HCT116 (cell line): Measurements from ENCODE around the gene TIMP1. TPM values are rescaled to one million over a fixed set of nuclear protein-coding genes. Genes with fewer than 3 reads are reported as not detected.

Experiments
- ATAC-seq: fragments of 200-7000 bp; cut with Tn5 transposase; 2 replicates; pipeline ENCODE4 v1.9.1; 2020; ENCODE audit warnings: mild to moderate bottlenecking, moderate library complexity
- BruUV-seq: library from RNA; stranded (reverse); fragments of 400-500 nt; replicated peaks from 2 replicates; lab custom pipeline; 2021; lab: Mats Ljungman, UMichigan
- CTCF ChIA-PET: fragments of 300-600 bp; sonication (Branson Sonifier 250); formaldehyde crosslinking; loops from one replicate; lab custom pipeline; 2021; ENCODE audit warnings: antibody characterized with exemption; lab: Charles Lee
- POLR2A ChIA-PET: fragments of 300-600, 350-600 bp; sonication (Branson Sonifier 250); formaldehyde crosslinking; loops from one replicate; lab custom pipeline; 2021; ENCODE audit warnings: antibody characterized with exemption; lab: Charles Lee
- RAD21 ChIA-PET, 2 experiments: fragments of 300-600 bp; sonication (Branson Sonifier 250); formaldehyde crosslinking; loops; one replicate each; lab custom pipeline; 2023; ENCODE audit warnings: low total read pairs in 2 of 2; ENCODE audit not compliant: uncharacterized antibody in 2 of 2, unreplicated experiment in 2 of 2, low non-redundant PET in 1 of 2; lab: Charles Lee
- DNase-seq: peaks from one replicate; pipeline ENCODE4 v3.0.0-alpha.2; 2010; ENCODE audit warnings: low read depth, low spot score
- H2AFZ ChIP-seq: fragments of 200-600 bp; shearing (Covaris generic), sonication (generic); 2 replicates; pipeline ENCODE4 v1.6.1; 2017; ENCODE audit warnings: low read depth, mixed run types, mixed read lengths, antibody characterized with exemption, low read length; ENCODE audit not compliant: poor library complexity, severe bottlenecking
- H3K27ac ChIP-seq: 2 replicates; pipeline ENCODE4 v1.5.1; 2012; ENCODE audit warnings: low read depth, low read length
- H3K27me3 ChIP-seq: fragments of 200-600 bp; sonication (generic); 2 replicates; pipeline ENCODE4 v1.6.1; 2016; ENCODE audit warnings: mixed run types, low read length, mixed read lengths; ENCODE audit not compliant: insufficient read depth
- H3K36me3 ChIP-seq, 2 experiments: fragments of 200-500 bp in 1 of 2; fragments of 200-600 bp in 1 of 2; sonication (Bioruptor generic) in 1 of 2; sonication (generic) in 1 of 2; 2 replicates each; pipeline versions ENCODE4 v1.5.1 to v1.6.1; 2014 to 2016; ENCODE audit warnings: low read length in 2 of 2, inconsistent platforms in 1 of 2, mixed read lengths in 1 of 2, mixed run types in 1 of 2; ENCODE audit not compliant: insufficient read depth in 2 of 2, control insufficient read depth in 1 of 2
- H3K4me1 ChIP-seq, 2 experiments: fragments of 200-600 bp in 1 of 2; sonication (generic) in 1 of 2; 2 replicates each; pipeline versions ENCODE4 v1.5.1 to v1.6.1; 2012 to 2017; ENCODE audit warnings: low read length in 2 of 2, inconsistent platforms in 1 of 2, mild to moderate bottlenecking in 1 of 2, mixed read lengths in 1 of 2, mixed run types in 1 of 2, moderate library complexity in 1 of 2; ENCODE audit not compliant: insufficient read depth in 2 of 2, control insufficient read depth in 1 of 2
- H3K4me2 ChIP-seq: fragments of 200-600 bp; sonication (generic); 2 replicates; pipeline ENCODE4 v1.6.1; 2017; ENCODE audit warnings: mixed run types, low read length, mixed read lengths
- H3K4me3 ChIP-seq, 2 experiments: fragments of 200-600 bp in 1 of 2; sonication (generic) in 1 of 2; replicated peaks in 1 of 2; 2 replicates each; pipeline ENCODE4 v1.5.1; 2011 to 2016; ENCODE audit warnings: low read length in 2 of 2, control low read depth in 1 of 2, low read depth in 1 of 2, mild to moderate bottlenecking in 1 of 2, mixed read lengths in 1 of 2, mixed run types in 1 of 2
- H3K79me2 ChIP-seq: fragments of 200-600 bp; sonication (generic); 2 replicates; pipeline ENCODE4 v1.6.1; 2017; ENCODE audit warnings: mild to moderate bottlenecking, mixed run types, low read length, moderate library complexity, mixed read lengths; ENCODE audit not compliant: insufficient read depth
- H3K9ac ChIP-seq: fragments of 200-600 bp; sonication (generic); 2 replicates; pipeline ENCODE4 v1.6.1; 2016; ENCODE audit warnings: low read length, mixed read lengths
- H3K9me2 ChIP-seq: fragments of 200-600 bp; sonication (generic), shearing (Covaris generic); 2 replicates; pipeline ENCODE4 v1.6.1; 2017; ENCODE audit warnings: mixed run types, mild to moderate bottlenecking, moderate library complexity; ENCODE audit not compliant: insufficient read depth
- H3K9me3 ChIP-seq, 2 experiments: fragments of 200-500 bp in 1 of 2; fragments of 200-600 bp in 1 of 2; sonication (Bioruptor generic) in 1 of 2; sonication (generic) in 1 of 2; 2 replicates each; pipeline ENCODE4 v1.6.1; 2014 to 2017; ENCODE audit warnings: low read length in 2 of 2, mixed read lengths in 2 of 2, inconsistent platforms in 1 of 2, low read depth in 1 of 2, mild to moderate bottlenecking in 1 of 2, mixed run types in 1 of 2, moderate library complexity in 1 of 2; ENCODE audit not compliant: control insufficient read depth in 1 of 2, insufficient read depth in 1 of 2
- H4K20me1 ChIP-seq: fragments of 200-600 bp; sonication (generic), shearing (Covaris generic); 2 replicates; pipeline ENCODE4 v1.6.1; 2017; ENCODE audit warnings: mixed run types, mild to moderate bottlenecking, moderate library complexity; ENCODE audit not compliant: insufficient read depth
- CBX3 ChIP-seq: IDR thresholded peaks from 2 replicates; pipeline ENCODE4 v1.6.1; 2012; ENCODE audit warnings: low read depth
- EGR1 ChIP-seq: IDR thresholded peaks from 2 replicates; pipeline ENCODE4 v1.6.1; 2012; ENCODE audit warnings: low read depth
- EZH2phosphoT487 ChIP-seq: fragments of 200-600 bp; IDR thresholded peaks from 2 replicates; pipeline ENCODE4 v1.6.1; 2018; ENCODE audit warnings: antibody characterized with exemption, borderline replicate concordance
- JUND ChIP-seq: IDR thresholded peaks from 2 replicates; pipeline ENCODE4 v1.6.1; 2012
- RAD21 ChIP-seq: IDR thresholded peaks from 2 replicates; pipeline ENCODE4 v1.6.1; 2012; ENCODE audit warnings: low read depth, mild to moderate bottlenecking
- REST ChIP-seq: IDR thresholded peaks from 2 replicates; pipeline ENCODE4 v1.6.1; 2012; ENCODE audit warnings: low read depth
- SP1 ChIP-seq: IDR thresholded peaks from 2 replicates; pipeline ENCODE4 v1.6.1; 2012; ENCODE audit warnings: low read depth
- SRF ChIP-seq: IDR thresholded peaks from 2 replicates; pipeline ENCODE4 v1.6.1; 2012; ENCODE audit warnings: low read depth
- TCF7L2 ChIP-seq: IDR thresholded peaks from 2 replicates; pipeline ENCODE4 v1.7.0; 2011; ENCODE audit warnings: borderline replicate concordance, inconsistent platforms; ENCODE audit not compliant: insufficient read depth, insufficient read length; ENCODE audit errors: extremely low read depth
- ZBTB33 ChIP-seq: IDR thresholded peaks from 2 replicates; pipeline ENCODE4 v1.6.1; 2011; ENCODE audit warnings: mild to moderate bottlenecking, low read length, moderate library complexity; ENCODE audit not compliant: insufficient replicate concordance; ENCODE audit errors: extremely low read depth
- intact Hi-C: fragments of 100-400 bp; cut with micrococcal nuclease; formaldehyde crosslinking; loops from 2 replicates; pipeline ENCODE4 v1.10.0; 2022
- total RNA-seq: library from RNA; stranded (reverse); gene quantifications from one replicate; pipeline ENCODE4 v1.2.1, GENCODE V29; 2021; ENCODE audit not compliant: unreplicated experiment

TIMP1 gene
- total RNA-seq, 1 experiment from 2014 or later, result 225 TPM

- no peak for DNase-seq
- Histone ChIP-seq H4K20me1 (no peaks in the 10 kb centered on the region), H3K27ac (no peak overlapping the region), H3K9ac (no peak overlapping the region), H3K4me1 (peaks cover 4 to 19% of the 10 kb centered on the region in 2 experiments), H2AFZ (no peak overlapping the region), H3K9me3 (no peaks in the 10 kb centered on the region), H3K4me2 (no peak overlapping the region), H3K9me2 (no peaks in the 10 kb centered on the region), H3K27me3 (no peaks in the 10 kb centered on the region), H3K79me2 (peaks cover 20% of the 10 kb centered on the region), H3K4me3 (no peak overlapping the region), H3K36me3 (peaks cover 3 to 6% of the 10 kb centered on the region in 2 experiments; a peak in 1 of 4 replicates)
- ATAC-seq, result no peak
- intact Hi-C loops, result no loop called here
- RAD21 ChIA-PET, result no interaction called here
- CTCF ChIA-PET, result no interaction called here
- TF ChIP-seq RAD21 (no peak), SP1 (no peak), JUND (no peak), REST (no peak), EZH2phosphoT487 (no peak), ZBTB33 (no peak), EGR1 (no peak), SRF (no peak), TCF7L2 (no peak), CBX3 (no peak)
- POLR2A ChIA-PET, result no interaction called here
- no TSS peak for BruUV-seq
Observed at GRCh38 chrX:47586043-47586787, 4.0 kb downstream of the TIMP1 start.
